Keratinocyte (primary cell): ENCODE data around the gene PEPD. TPM values are rescaled to one million over a fixed set of nuclear protein-coding genes. Genes with fewer than 3 reads are reported as not detected.

Experiments used
- DNase-seq: peaks from one replicate; pipeline ENCODE4 v3.0.0-alpha.2; 2011; ENCODE audit warnings: low read depth, missing footprints, low spot score
- FAIRE-seq: peaks from 2 replicates; lab custom pipeline; 2011; peaks lifted over from hg19 to GRCh38; lab: Jason Lieb, UNC
- H2AFZ ChIP-seq: 2 replicates; pipeline ENCODE4 v1.6.0; 2012; ENCODE audit warnings: low read length, control low read depth, inconsistent platforms; ENCODE audit not compliant: control insufficient read depth
- H3K27ac ChIP-seq: 2 replicates; pipeline ENCODE4 v1.5.1; 2011; ENCODE audit warnings: low read length; ENCODE audit not compliant: control insufficient read depth, insufficient read depth
- H3K27me3 ChIP-seq: 3 replicates; pipeline ENCODE4 v1.6.0; 2011; ENCODE audit warnings: low read length; ENCODE audit not compliant: control insufficient read depth, insufficient read depth; ENCODE audit errors: extremely low read depth
- H3K36me3 ChIP-seq, 2 experiments: 2 replicates in 1 of 2; 3 replicates in 1 of 2; pipeline ENCODE4 v1.5.1; 2011; ENCODE audit warnings: low read length in 2 of 2, mild to moderate bottlenecking in 1 of 2; ENCODE audit not compliant: control insufficient read depth in 2 of 2, insufficient read depth in 2 of 2; ENCODE audit errors: extremely low read depth in 1 of 2
- H3K4me1 ChIP-seq: 3 replicates; pipeline ENCODE4 v1.5.1; 2011; ENCODE audit warnings: low read length; ENCODE audit not compliant: control insufficient read depth, insufficient read depth; ENCODE audit errors: extremely low read depth
- H3K4me2 ChIP-seq: 3 replicates; pipeline ENCODE4 v1.6.0; 2011; ENCODE audit warnings: low read depth, low read length; ENCODE audit not compliant: control insufficient read depth, insufficient read depth; ENCODE audit errors: extremely low read depth
- H3K4me3 ChIP-seq, 3 experiments: fragments of 200-600 bp in 1 of 3; sonication (generic) in 1 of 3; 2 replicates in 2 of 3; 3 replicates in 1 of 3; pipeline ENCODE4 v1.5.1; 2011 to 2016; ENCODE audit warnings: low read length in 3 of 3, mild to moderate bottlenecking in 3 of 3, control low read depth in 2 of 3, inconsistent platforms in 1 of 3, low read depth in 1 of 3, mixed read lengths in 1 of 3, mixed run types in 1 of 3, moderate library complexity in 1 of 3; ENCODE audit not compliant: control insufficient read depth in 2 of 3, insufficient read depth in 2 of 3; ENCODE audit errors: extremely low read depth in 1 of 3
- H3K79me2 ChIP-seq: 2 replicates; pipeline ENCODE4 v1.6.0; 2012; ENCODE audit warnings: low read length; ENCODE audit not compliant: control insufficient read depth, insufficient read depth
- H3K9ac ChIP-seq: 3 replicates; pipeline ENCODE4 v1.6.0; 2011; ENCODE audit warnings: low read length; ENCODE audit not compliant: control insufficient read depth, insufficient read depth; ENCODE audit errors: extremely low read depth
- H3K9me1 ChIP-seq: 3 replicates; pipeline ENCODE4 v1.6.0; 2011; ENCODE audit warnings: low read length; ENCODE audit not compliant: control insufficient read depth, insufficient read depth; ENCODE audit errors: extremely low read depth
- H3K9me3 ChIP-seq: 2 replicates; pipeline ENCODE4 v1.5.1; 2012; ENCODE audit warnings: low read depth, low read length; ENCODE audit not compliant: control insufficient read depth
- H4K20me1 ChIP-seq: 3 replicates; pipeline ENCODE4 v1.6.0; 2011; ENCODE audit warnings: low read length; ENCODE audit not compliant: control insufficient read depth, insufficient read depth; ENCODE audit errors: extremely low read depth
- EZH2 ChIP-seq: IDR thresholded peaks from one replicate; pipeline ENCODE4 v1.6.1; 2012; ENCODE audit warnings: inconsistent platforms, mild to moderate bottlenecking, low read length, moderate library complexity
- dilution Hi-C: fragments of 300-500 bp; cut with MboI; formaldehyde crosslinking; loops from one replicate; pipeline ENCODE4 v1.7.0; 2020; ENCODE audit warnings: low sequenced_read_pairs; ENCODE audit not compliant: extremely low pct_ligation_motif_present
- polyA plus RNA-seq, 5 experiments: library from polyadenylated mRNA; depleted of rRNA in 3 of 5; stranded (reverse) in 3 of 5; stranded (forward) in 1 of 5; unstranded in 1 of 5; fragments of >200 nt; gene quantifications; 1 replicate in 1 of 5; 2 replicates in 3 of 5; 3 replicates in 1 of 5; pipeline versions ENCODE4 v1.2.1 to v1.2.3, GENCODE V29; 2011 to 2012; ENCODE audit warnings: missing spikeins in 2 of 5, low read depth in 1 of 5, low replicate concordance in 1 of 5
- TF ChIP-seq, protein P1 (sequence below), 3 experiments: IDR thresholded peaks in 1 of 3; conservative IDR thresholded peaks in 1 of 3; optimal IDR thresholded peaks in 1 of 3; 2 replicates in 2 of 3; 3 replicates in 1 of 3; pipeline versions ENCODE3 to v1.5.1; 2011; ENCODE audit warnings: low read length in 3 of 3, mild to moderate bottlenecking in 3 of 3, moderate library complexity in 2 of 3, control low read depth in 1 of 3, inconsistent platforms in 1 of 3; ENCODE audit not compliant: insufficient read depth in 2 of 3; ENCODE audit errors: extremely low read depth in 1 of 3

The PEPD gene
- polyA plus RNA-seq, 1 donor (not counting 4 experiments of a cell fraction or from before 2014, with no cell fraction given), result 36.9 TPM

DNA sequence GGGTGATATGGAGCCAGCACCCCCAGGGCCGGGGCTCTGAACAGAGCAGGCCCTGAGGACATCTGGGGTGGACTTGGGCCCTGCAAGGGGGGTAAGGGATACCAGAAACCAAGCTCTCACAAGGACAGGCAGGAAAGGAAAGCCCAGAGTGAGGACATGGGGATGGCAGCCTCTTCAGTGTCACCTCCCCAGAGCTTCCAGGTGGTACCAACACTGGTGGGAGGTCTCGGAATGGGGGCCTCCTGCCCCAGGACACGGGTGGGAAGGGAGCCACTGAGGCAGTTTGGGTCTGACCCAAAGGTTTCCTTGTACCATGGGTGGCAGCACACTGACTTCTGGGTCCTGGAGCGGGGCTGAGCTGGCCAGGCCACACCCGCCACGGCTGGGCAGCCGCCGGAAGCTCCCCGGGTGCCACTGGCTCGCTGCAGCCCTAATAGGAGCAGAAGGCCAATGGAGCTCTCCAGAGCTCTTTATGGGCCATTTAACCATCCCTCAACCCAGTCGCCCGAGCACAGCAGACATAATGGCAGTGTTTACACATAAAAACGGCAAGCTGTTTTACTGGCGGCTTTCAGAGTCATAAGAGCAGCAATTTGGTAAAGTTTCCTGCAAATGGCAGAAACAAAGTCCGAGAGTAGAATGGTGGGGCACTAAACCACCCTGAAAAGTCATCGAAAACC lies 59.3 kb downstream of the PEPD start:
- FAIRE-seq (no peak), DNase-seq (no peak)
- Histone ChIP-seq H3K9me1 (no peaks in the 10 kb centered on the region), H3K4me2 (no peak overlapping the region), H2AFZ (no peak overlapping the region), H3K4me1 (no peaks in the 10 kb centered on the region), H3K36me3 (no peaks in the 10 kb centered on the region), H3K27me3 (no peaks in the 10 kb centered on the region), H3K79me2 (no peaks in the 10 kb centered on the region), H4K20me1 (no peaks in the 10 kb centered on the region), H3K9me3 (no peaks in the 10 kb centered on the region), H3K27ac (no peak overlapping the region), H3K9ac (no peak overlapping the region), H3K4me3 (no peak overlapping the region)
- dilution Hi-C loops, result no loop called here
- no peak for TF ChIP-seq EZH2
- TF ChIP-seq, protein P1, sequence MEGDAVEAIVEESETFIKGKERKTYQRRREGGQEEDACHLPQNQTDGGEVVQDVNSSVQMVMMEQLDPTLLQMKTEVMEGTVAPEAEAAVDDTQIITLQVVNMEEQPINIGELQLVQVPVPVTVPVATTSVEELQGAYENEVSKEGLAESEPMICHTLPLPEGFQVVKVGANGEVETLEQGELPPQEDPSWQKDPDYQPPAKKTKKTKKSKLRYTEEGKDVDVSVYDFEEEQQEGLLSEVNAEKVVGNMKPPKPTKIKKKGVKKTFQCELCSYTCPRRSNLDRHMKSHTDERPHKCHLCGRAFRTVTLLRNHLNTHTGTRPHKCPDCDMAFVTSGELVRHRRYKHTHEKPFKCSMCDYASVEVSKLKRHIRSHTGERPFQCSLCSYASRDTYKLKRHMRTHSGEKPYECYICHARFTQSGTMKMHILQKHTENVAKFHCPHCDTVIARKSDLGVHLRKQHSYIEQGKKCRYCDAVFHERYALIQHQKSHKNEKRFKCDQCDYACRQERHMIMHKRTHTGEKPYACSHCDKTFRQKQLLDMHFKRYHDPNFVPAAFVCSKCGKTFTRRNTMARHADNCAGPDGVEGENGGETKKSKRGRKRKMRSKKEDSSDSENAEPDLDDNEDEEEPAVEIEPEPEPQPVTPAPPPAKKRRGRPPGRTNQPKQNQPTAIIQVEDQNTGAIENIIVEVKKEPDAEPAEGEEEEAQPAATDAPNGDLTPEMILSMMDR (optimal IDR thresholded peaks at IDR 0.05 in 1 of 3, IDR thresholded peaks at IDR 0.05 in 1 of 3, conservative IDR thresholded peaks at IDR 0.05 in 1 of 3; ENCODE audit: extremely low read depth in 1 of 3, insufficient read depth in 2 of 3, low read length in 3 of 3), result no peak

DNA sequence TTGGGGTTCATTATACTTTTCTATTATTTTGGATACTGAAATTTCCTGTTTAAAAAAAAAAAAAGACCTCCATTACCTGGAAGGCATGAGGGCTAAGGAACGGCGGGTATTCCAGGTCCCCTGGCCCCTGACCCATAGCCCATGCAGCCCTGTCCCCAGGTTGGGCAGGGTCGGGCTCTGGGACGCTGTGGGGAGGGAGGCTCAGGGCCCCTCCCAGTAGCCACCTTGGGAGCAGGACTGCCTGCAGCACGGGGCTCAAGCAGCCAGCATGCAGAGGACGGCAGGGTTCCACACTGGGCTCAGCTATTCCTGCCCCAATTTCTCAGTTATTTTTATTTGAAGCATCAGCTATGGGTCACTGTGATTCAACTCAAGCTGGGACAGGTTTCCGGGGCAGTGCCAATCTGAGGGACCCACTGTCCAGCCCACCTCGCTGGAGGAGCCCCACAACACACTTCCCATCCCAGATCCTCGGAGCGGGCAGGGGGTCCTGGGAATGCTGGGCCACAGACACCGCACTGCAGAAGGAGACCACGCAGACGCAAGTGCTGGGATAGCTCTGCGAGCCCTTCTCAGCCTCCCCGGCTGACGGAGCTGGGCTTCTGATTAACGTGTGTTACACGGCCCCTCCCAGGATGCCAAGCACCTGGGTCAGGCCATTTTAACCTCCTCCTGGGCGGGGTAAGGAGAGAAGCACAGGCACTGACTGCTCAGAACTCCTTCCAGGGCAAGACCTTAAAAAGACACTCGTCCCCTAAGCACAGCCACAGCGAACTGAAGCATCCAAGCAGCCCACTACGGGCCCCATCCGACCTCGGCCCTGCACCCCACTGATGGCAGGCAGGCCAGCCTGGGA lies 60.1 kb downstream of the PEPD start:
- TF ChIP-seq, protein P1 (optimal IDR thresholded peaks at IDR 0.05 in 1 of 3, IDR thresholded peaks at IDR 0.05 in 1 of 3, conservative IDR thresholded peaks at IDR 0.05 in 1 of 3; ENCODE audit: extremely low read depth in 1 of 3, insufficient read depth in 2 of 3, low read length in 3 of 3), result no peak
- no peak for TF ChIP-seq EZH2
- DNase-seq (no peak), FAIRE-seq (no peak)
- Histone ChIP-seq H2AFZ (no peak overlapping the region), H3K9me3 (no peaks in the 10 kb centered on the region), H3K36me3 (no peaks in the 10 kb centered on the region), H3K27me3 (no peaks in the 10 kb centered on the region), H3K79me2 (no peaks in the 10 kb centered on the region), H3K27ac (no peak overlapping the region), H3K9ac (no peak overlapping the region), H3K9me1 (no peaks in the 10 kb centered on the region), H4K20me1 (no peaks in the 10 kb centered on the region), H3K4me1 (no peaks in the 10 kb centered on the region), H3K4me3 (no peak overlapping the region), H3K4me2 (no peak overlapping the region)
- dilution Hi-C loops, result no loop called here
